AG04449 (cell line): ENCODE data around the gene MON2.
A peak's percentile ranks its signal among the peaks of the same experiment; 100 is the strongest.

Source experiments
- CTCF ChIA-PET: fragments of 350-600 bp; formaldehyde crosslinking; extraction: SDS; loops from one replicate; lab custom pipeline; 2021; ENCODE audit warnings: antibody characterized with exemption; lab: Yijun Ruan, JAX
- POLR2A ChIA-PET: fragments of 400-600, 350-600 bp; formaldehyde crosslinking; extraction: SDS; loops from one replicate; lab custom pipeline; 2020; ENCODE audit warnings: antibody characterized with exemption, inconsistent platforms; lab: Yijun Ruan, JAX
- DNase-seq: peaks from one replicate; pipeline ENCODE4 v3.0.0-alpha.2; 2010; ENCODE audit warnings: low read depth, low spot score
- H3K4me3 ChIP-seq: 2 replicates; pipeline ENCODE4 v1.5.1; 2011; ENCODE audit warnings: low read depth, mild to moderate bottlenecking, control low read depth, low read length
- TF ChIP-seq, protein P1 (sequence below): IDR thresholded peaks from one replicate; pipeline ENCODE4 v1.5.1; 2011; ENCODE audit warnings: mild to moderate bottlenecking, moderate library complexity, low read length, control low read depth, inconsistent platforms; ENCODE audit not compliant: insufficient read depth; ENCODE audit errors: missing control alignments

The MON2 gene

DNA sequence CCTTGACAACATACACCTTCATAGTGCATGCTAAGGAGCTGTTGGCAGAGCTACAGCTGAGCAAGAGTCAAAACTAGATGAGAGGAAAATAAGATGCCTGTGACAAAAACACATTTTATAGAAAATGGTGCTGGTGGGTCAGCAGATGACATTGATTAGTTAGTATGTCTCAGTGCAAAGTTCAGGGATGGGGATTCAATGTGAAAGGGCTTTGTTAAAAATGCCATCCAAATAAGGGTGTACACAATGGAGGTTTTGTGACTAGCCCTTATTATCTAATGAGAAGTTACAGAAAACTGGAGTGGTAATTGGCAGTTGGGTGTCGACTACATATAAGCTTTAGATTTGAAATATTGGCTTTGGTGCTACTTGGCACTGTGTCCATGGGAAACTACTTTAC is 169.0 kb downstream of the MON2 start:
- H3K4me3 ChIP-seq: no peak overlapping the region
- TF ChIP-seq, protein P1, sequence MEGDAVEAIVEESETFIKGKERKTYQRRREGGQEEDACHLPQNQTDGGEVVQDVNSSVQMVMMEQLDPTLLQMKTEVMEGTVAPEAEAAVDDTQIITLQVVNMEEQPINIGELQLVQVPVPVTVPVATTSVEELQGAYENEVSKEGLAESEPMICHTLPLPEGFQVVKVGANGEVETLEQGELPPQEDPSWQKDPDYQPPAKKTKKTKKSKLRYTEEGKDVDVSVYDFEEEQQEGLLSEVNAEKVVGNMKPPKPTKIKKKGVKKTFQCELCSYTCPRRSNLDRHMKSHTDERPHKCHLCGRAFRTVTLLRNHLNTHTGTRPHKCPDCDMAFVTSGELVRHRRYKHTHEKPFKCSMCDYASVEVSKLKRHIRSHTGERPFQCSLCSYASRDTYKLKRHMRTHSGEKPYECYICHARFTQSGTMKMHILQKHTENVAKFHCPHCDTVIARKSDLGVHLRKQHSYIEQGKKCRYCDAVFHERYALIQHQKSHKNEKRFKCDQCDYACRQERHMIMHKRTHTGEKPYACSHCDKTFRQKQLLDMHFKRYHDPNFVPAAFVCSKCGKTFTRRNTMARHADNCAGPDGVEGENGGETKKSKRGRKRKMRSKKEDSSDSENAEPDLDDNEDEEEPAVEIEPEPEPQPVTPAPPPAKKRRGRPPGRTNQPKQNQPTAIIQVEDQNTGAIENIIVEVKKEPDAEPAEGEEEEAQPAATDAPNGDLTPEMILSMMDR: no peak
- CTCF ChIA-PET: interaction anchor here (0.9 to 2.2 kb wide), 2 partner anchors 138 to 162 kb away, joined by 3 to 8 read pairs; no protein-coding TSS in a partner anchor
- POLR2A ChIA-PET: no interaction called here
- no peak for DNase-seq

DNA sequence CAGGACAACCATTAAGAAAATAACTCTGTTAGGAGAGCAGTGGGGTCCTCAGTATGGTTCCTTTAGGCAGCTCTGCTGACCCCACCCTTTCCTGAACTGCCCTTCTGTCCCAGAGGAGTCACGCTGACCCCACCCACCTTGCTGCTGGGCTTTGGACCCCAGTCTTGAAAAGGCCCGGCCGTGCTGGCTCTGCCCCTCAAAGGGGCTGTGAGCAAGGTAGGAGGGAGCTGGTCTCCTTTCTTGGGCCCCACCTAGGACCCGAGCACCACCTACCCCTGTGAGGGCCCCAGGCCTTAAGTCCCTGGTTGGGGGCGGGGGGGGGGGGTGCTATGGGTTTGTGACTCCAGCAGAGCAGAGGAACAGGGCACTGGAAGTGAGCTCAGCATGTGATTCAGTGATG is 171.1 kb downstream of the MON2 start:
- ChIA-PET POLR2A (no interaction called here), CTCF (no interaction called here)
- no peak for DNase-seq
- H3K4me3 ChIP-seq: no peak overlapping the region
- TF ChIP-seq, protein P1: no peak

DNA sequence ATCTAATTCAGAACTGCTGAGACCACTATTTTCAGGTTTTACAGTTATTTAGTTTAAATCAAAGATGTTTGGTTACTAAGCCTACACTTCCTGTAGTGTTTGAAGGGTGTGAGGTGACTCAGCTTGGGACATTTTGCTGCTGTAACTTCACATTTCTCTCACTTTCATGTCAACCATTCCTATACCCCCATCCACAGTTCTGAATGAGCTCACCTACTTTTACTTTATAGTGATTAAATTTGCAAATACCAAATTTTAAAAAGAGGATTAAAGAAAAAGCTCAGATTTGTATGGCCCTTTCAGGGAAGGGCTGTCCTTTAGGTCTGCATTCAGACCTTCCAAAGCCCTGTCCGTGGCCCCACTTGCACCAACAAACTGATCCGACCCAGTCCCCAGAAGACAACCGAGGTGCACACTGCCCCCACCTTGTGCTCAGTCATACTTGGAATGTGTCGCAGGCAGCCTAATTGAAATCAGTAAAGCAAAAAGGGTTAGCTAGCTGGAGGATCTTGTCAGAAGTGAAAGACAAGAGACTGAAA is 174.4 kb downstream of the MON2 start:
- ChIA-PET CTCF (interaction anchor here (0.8 to 1.7 kb wide), 3 partner anchors 9 to 37 kb away, joined by 4 to 9 read pairs (median 7); no protein-coding TSS in a partner anchor), POLR2A (no interaction called here)
- no peak overlapping the region for H3K4me3 ChIP-seq
- no peak for DNase-seq
- TF ChIP-seq, protein P1: no peak

DNA sequence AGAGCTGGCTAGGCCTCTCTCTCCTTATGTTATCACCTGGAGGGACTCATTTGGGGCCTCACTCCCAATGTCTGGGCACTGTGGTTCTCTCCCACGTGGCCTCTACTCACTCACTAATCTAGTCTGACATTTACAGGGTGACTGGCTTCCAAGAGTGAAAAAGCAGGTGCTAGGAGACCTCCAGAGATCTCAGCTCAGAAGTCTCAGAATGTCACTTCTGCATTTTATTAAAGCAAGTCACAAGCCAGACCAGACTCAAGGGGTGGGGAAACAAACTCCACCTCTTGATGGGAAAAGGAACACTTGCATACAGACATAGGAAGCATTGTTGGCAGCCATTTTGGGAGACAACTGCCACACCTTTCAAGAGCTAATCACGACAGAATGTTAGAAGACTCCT is 175.9 kb downstream of the MON2 start:
- CTCF ChIA-PET: interaction anchor here (0.8 to 2.5 kb wide), 5 partner anchors 10 to 156 kb away, joined by 3 to 7 read pairs (median 3); no protein-coding TSS in a partner anchor
- TF ChIP-seq, protein P1: no peak
- no peak overlapping the region for H3K4me3 ChIP-seq
- DNase-seq: no peak
- POLR2A ChIA-PET: no interaction called here

DNA sequence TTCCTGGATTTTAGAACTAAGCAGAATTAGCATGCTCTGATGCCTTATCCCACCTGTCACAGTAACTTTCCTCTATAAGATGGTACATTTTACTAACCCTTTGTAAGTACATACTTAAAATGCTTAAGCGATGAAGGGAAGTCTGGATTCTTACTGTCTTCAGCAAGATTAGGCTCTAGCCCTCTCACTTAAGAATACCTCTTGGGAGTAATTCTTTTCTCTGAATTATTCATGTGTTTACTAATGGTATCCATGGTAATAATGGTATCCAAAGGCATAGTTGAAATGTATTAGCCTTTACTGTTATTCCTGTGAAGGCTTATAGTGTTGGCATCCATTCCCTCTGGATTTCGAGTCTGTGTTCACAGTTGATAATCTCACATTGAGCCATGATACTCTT is 176.9 kb downstream of the MON2 start:
- DNase-seq: peak; percentile 38
- ChIA-PET CTCF (interaction anchor here (1.1 to 2.5 kb wide), 3 partner anchors 10 to 155 kb away, joined by 3 to 7 read pairs (median 5); no protein-coding TSS in a partner anchor), POLR2A (no interaction called here)
- no peak overlapping the region for H3K4me3 ChIP-seq
- TF ChIP-seq, protein P1: no peak

DNA sequence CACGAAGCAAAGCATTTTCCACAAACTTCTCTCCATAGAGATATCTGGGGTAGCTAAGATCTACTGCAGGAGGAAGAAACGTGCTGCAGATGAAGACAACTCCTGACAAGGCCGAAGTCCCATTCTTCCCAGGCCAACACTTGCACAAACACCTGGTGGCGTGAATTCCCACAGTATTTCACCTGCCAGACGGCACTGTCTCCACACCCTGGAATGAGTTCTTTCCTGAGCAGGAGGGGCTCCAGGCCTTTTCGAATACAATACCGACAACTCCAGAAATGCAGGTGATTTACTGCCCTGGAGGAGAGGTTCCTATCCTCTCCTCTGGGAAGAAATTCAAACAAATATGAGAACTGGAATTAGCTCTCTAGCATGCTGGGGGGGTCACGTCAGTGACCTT is 179.9 kb downstream of the MON2 start:
- H3K4me3 ChIP-seq: no peak overlapping the region
- POLR2A ChIA-PET: no interaction called here
- TF ChIP-seq, protein P1: no peak
- CTCF ChIA-PET: interaction anchor here (0.7 to 1.2 kb wide), 2 partner anchors 11 to 60 kb away, joined by 3 to 4 read pairs; no protein-coding TSS in a partner anchor
- DNase-seq: no peak
